HCT116 (cell line): ENCODE data around the gene YBX2. TPM values are rescaled to one million over a fixed set of nuclear protein-coding genes. Genes with fewer than 3 reads are reported as not detected.

Experiments
- ATAC-seq: fragments of 200-7000 bp; cut with Tn5 transposase; 2 replicates; pipeline ENCODE4 v1.9.1; 2020; ENCODE audit warnings: mild to moderate bottlenecking, moderate library complexity
- Bru-seq: library from RNA; stranded (reverse); fragments of 400-500 nt; gene quantifications from one replicate; lab custom pipeline; 2021; lab: Mats Ljungman, UMichigan
- BruChase-seq, 2 experiments: library from RNA; stranded (reverse); fragments of 400-500 nt; gene quantifications; one replicate each; lab custom pipeline; 2021; lab: Mats Ljungman, UMichigan
- BruUV-seq: library from RNA; stranded (reverse); fragments of 400-500 nt; replicated peaks from 2 replicates; lab custom pipeline; 2021; lab: Mats Ljungman, UMichigan
- CTCF ChIA-PET: fragments of 300-600 bp; sonication (Branson Sonifier 250); formaldehyde crosslinking; loops from one replicate; lab custom pipeline; 2021; ENCODE audit warnings: antibody characterized with exemption; lab: Charles Lee
- POLR2A ChIA-PET: fragments of 300-600, 350-600 bp; sonication (Branson Sonifier 250); formaldehyde crosslinking; loops from one replicate; lab custom pipeline; 2021; ENCODE audit warnings: antibody characterized with exemption; lab: Charles Lee
- RAD21 ChIA-PET, 2 experiments: fragments of 300-600 bp; sonication (Branson Sonifier 250); formaldehyde crosslinking; loops; one replicate each; lab custom pipeline; 2023; ENCODE audit warnings: low total read pairs in 2 of 2; ENCODE audit not compliant: uncharacterized antibody in 2 of 2, unreplicated experiment in 2 of 2, low non-redundant PET in 1 of 2; lab: Charles Lee
- DNase-seq: peaks from one replicate; pipeline ENCODE4 v3.0.0-alpha.2; 2010; ENCODE audit warnings: low read depth, low spot score
- H2AFZ ChIP-seq: fragments of 200-600 bp; shearing (Covaris generic), sonication (generic); 2 replicates; pipeline ENCODE4 v1.6.1; 2017; ENCODE audit warnings: low read depth, mixed run types, mixed read lengths, antibody characterized with exemption, low read length; ENCODE audit not compliant: poor library complexity, severe bottlenecking
- H3K27ac ChIP-seq: 2 replicates; pipeline ENCODE4 v1.5.1; 2012; ENCODE audit warnings: low read depth, low read length
- H3K27me3 ChIP-seq: fragments of 200-600 bp; sonication (generic); 2 replicates; pipeline ENCODE4 v1.6.1; 2016; ENCODE audit warnings: mixed run types, low read length, mixed read lengths; ENCODE audit not compliant: insufficient read depth
- H3K36me3 ChIP-seq, 2 experiments: fragments of 200-500 bp in 1 of 2; fragments of 200-600 bp in 1 of 2; sonication (Bioruptor generic) in 1 of 2; sonication (generic) in 1 of 2; 2 replicates each; pipeline versions ENCODE4 v1.5.1 to v1.6.1; 2014 to 2016; ENCODE audit warnings: low read length in 2 of 2, inconsistent platforms in 1 of 2, mixed read lengths in 1 of 2, mixed run types in 1 of 2; ENCODE audit not compliant: insufficient read depth in 2 of 2, control insufficient read depth in 1 of 2
- H3K4me1 ChIP-seq, 2 experiments: fragments of 200-600 bp in 1 of 2; sonication (generic) in 1 of 2; 2 replicates each; pipeline versions ENCODE4 v1.5.1 to v1.6.1; 2012 to 2017; ENCODE audit warnings: low read length in 2 of 2, inconsistent platforms in 1 of 2, mild to moderate bottlenecking in 1 of 2, mixed read lengths in 1 of 2, mixed run types in 1 of 2, moderate library complexity in 1 of 2; ENCODE audit not compliant: insufficient read depth in 2 of 2, control insufficient read depth in 1 of 2
- H3K4me2 ChIP-seq: fragments of 200-600 bp; sonication (generic); 2 replicates; pipeline ENCODE4 v1.6.1; 2017; ENCODE audit warnings: mixed run types, low read length, mixed read lengths
- H3K4me3 ChIP-seq, 2 experiments: fragments of 200-600 bp in 1 of 2; sonication (generic) in 1 of 2; replicated peaks in 1 of 2; 2 replicates each; pipeline ENCODE4 v1.5.1; 2011 to 2016; ENCODE audit warnings: low read length in 2 of 2, control low read depth in 1 of 2, low read depth in 1 of 2, mild to moderate bottlenecking in 1 of 2, mixed read lengths in 1 of 2, mixed run types in 1 of 2
- H3K79me2 ChIP-seq: fragments of 200-600 bp; sonication (generic); 2 replicates; pipeline ENCODE4 v1.6.1; 2017; ENCODE audit warnings: mild to moderate bottlenecking, mixed run types, low read length, moderate library complexity, mixed read lengths; ENCODE audit not compliant: insufficient read depth
- H3K9ac ChIP-seq: fragments of 200-600 bp; sonication (generic); 2 replicates; pipeline ENCODE4 v1.6.1; 2016; ENCODE audit warnings: low read length, mixed read lengths
- H3K9me2 ChIP-seq: fragments of 200-600 bp; sonication (generic), shearing (Covaris generic); 2 replicates; pipeline ENCODE4 v1.6.1; 2017; ENCODE audit warnings: mixed run types, mild to moderate bottlenecking, moderate library complexity; ENCODE audit not compliant: insufficient read depth
- H3K9me3 ChIP-seq, 2 experiments: fragments of 200-500 bp in 1 of 2; fragments of 200-600 bp in 1 of 2; sonication (Bioruptor generic) in 1 of 2; sonication (generic) in 1 of 2; 2 replicates each; pipeline ENCODE4 v1.6.1; 2014 to 2017; ENCODE audit warnings: low read length in 2 of 2, mixed read lengths in 2 of 2, inconsistent platforms in 1 of 2, low read depth in 1 of 2, mild to moderate bottlenecking in 1 of 2, mixed run types in 1 of 2, moderate library complexity in 1 of 2; ENCODE audit not compliant: control insufficient read depth in 1 of 2, insufficient read depth in 1 of 2
- H4K20me1 ChIP-seq: fragments of 200-600 bp; sonication (generic), shearing (Covaris generic); 2 replicates; pipeline ENCODE4 v1.6.1; 2017; ENCODE audit warnings: mixed run types, mild to moderate bottlenecking, moderate library complexity; ENCODE audit not compliant: insufficient read depth
- MAX ChIP-seq: IDR thresholded peaks from 2 replicates; pipeline ENCODE4 v1.6.1; 2012
- POLR2AphosphoS5 ChIP-seq: IDR thresholded peaks from 2 replicates; pipeline ENCODE4 v1.6.1; 2011; ENCODE audit warnings: mild to moderate bottlenecking, low read depth, low read length, moderate library complexity
- TCF7L2 ChIP-seq: IDR thresholded peaks from 2 replicates; pipeline ENCODE4 v1.7.0; 2011; ENCODE audit warnings: borderline replicate concordance, inconsistent platforms; ENCODE audit not compliant: insufficient read depth, insufficient read length; ENCODE audit errors: extremely low read depth
- ZFX ChIP-seq: fragments of 450-650 bp; IDR thresholded peaks from 2 replicates; pipeline ENCODE4 v1.6.1; 2017
- ZNF274 ChIP-seq: fragments of 200-500 bp; sonication (Bioruptor generic); IDR thresholded peaks from 2 replicates; pipeline ENCODE4 v1.6.1; 2014; ENCODE audit warnings: mild to moderate bottlenecking, low read depth, low read length, inconsistent platforms
- intact Hi-C: fragments of 100-400 bp; cut with micrococcal nuclease; formaldehyde crosslinking; loops from 2 replicates; pipeline ENCODE4 v1.10.0; 2022
- long read RNA-seq: library from polyadenylated mRNA; unstranded; transcript quantifications from one replicate; pipeline ENCODE4 v2.0.0, GENCODE V29; 2021; ENCODE audit not compliant: unreplicated experiment
- polyA plus RNA-seq: library from polyadenylated mRNA; unstranded; fragments of >200 nt; gene quantifications from 2 replicates; pipeline ENCODE4 v1.2.1, GENCODE V29; 2012; ENCODE audit warnings: missing spikeins
- total RNA-seq: library from RNA; stranded (reverse); gene quantifications from one replicate; pipeline ENCODE4 v1.2.1, GENCODE V29; 2021; ENCODE audit not compliant: unreplicated experiment
- TF ChIP-seq, protein P1 (sequence below): IDR thresholded peaks from 2 replicates; pipeline ENCODE4 v1.6.1; 2011; ENCODE audit warnings: mild to moderate bottlenecking, low read length, moderate library complexity; ENCODE audit not compliant: insufficient replicate concordance; ENCODE audit errors: extremely low read depth

Gene YBX2
- total RNA-seq (2.3 TPM), Bru-seq, nascent RNA (percentile 30 among the genes with signal in this experiment), BruChase-seq, experiment 1, labeled RNA remaining after a 6-hour chase (percentile 40 among the genes with signal in this experiment), BruChase-seq, experiment 2, labeled RNA remaining after a 2-hour chase (percentile 36 among the genes with signal in this experiment)
- polyA plus RNA-seq = 1.00 and 2.1 TPM in 2 replicates
- long read RNA-seq, partial matches to known transcripts = 0 of 1 reads
- long read RNA-seq, other reads (novel, unspliced or antisense) = 1 of 1 reads

GRCh38 chr17:7294614-7295153 is at the start of gene YBX2:
TSS of gene YBX2 (minus strand) at chr17:7294639. CDS start at chr17:7294500, 139 bp downstream.
- H2AFZ ChIP-seq = peak within 1 kb of the TSS; percentile 68
- H4K20me1 ChIP-seq = no peaks in the 10 kb centered on the region
- DNase-seq (peak; percentile 48), ATAC-seq (peak; percentile 74)
- RAD21 ChIA-PET = no interaction called here
- no TSS peak for BruUV-seq
- intact Hi-C loops = loop anchor here (5.0 kb wide), 1 partner anchor 247 kb away; no protein-coding TSS in a partner anchor
- H3K4me1 ChIP-seq = peaks cover 17 to 41% of the 10 kb centered on the region in 2 experiments; a peak in 3 of 4 replicates
- peak; percentile 78 for TF ChIP-seq MAX
- TF ChIP-seq ZFX = no peak
- TF ChIP-seq POLR2AphosphoS5 = no peak
- TF ChIP-seq ZNF274 = no peak
- peak; percentile 88 for TF ChIP-seq TCF7L2
- TF ChIP-seq, protein P1, sequence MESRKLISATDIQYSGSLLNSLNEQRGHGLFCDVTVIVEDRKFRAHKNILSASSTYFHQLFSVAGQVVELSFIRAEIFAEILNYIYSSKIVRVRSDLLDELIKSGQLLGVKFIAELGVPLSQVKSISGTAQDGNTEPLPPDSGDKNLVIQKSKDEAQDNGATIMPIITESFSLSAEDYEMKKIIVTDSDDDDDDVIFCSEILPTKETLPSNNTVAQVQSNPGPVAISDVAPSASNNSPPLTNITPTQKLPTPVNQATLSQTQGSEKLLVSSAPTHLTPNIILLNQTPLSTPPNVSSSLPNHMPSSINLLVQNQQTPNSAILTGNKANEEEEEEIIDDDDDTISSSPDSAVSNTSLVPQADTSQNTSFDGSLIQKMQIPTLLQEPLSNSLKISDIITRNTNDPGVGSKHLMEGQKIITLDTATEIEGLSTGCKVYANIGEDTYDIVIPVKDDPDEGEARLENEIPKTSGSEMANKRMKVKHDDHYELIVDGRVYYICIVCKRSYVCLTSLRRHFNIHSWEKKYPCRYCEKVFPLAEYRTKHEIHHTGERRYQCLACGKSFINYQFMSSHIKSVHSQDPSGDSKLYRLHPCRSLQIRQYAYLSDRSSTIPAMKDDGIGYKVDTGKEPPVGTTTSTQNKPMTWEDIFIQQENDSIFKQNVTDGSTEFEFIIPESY = no peak
- no peak within 1 kb of the TSS; the same call in 1 of the 2 replicates for H3K27ac ChIP-seq
- H3K9me3 ChIP-seq = no peaks in the 10 kb centered on the region
- no peaks in the 10 kb centered on the region for H3K79me2 ChIP-seq
- H3K4me3 ChIP-seq = peak within 1 kb of the TSS; percentile 19 to 33; a peak in 2 of 4 replicates
- H3K27me3 ChIP-seq = no peaks in the 10 kb centered on the region
- H3K9ac ChIP-seq = peak within 1 kb of the TSS; percentile 44
- peak within 1 kb of the TSS; percentile 70 for H3K4me2 ChIP-seq
- POLR2A ChIA-PET = no interaction called here
- no peaks in the 10 kb centered on the region for H3K36me3 ChIP-seq
- CTCF ChIA-PET = no interaction called here
- no peaks in the 10 kb centered on the region for H3K9me2 ChIP-seq
